Adrenal gland (tissue), 5 donors: ENCODE data around the gene KIF6.

Source experiments
- POLR2A ChIP-seq, 2 donors: fragments of 450-650 bp; IDR thresholded peaks; one replicate each; pipeline ENCODE4 v1.6.1; 2017; ENCODE audit warnings: antibody characterized with exemption in 2 of 2, mild to moderate bottlenecking in 2 of 2, moderate library complexity in 1 of 2
- TF ChIP-seq, protein P1 (sequence below), 6 experiments: fragments of 450-650 bp in 4 of 6; fragments of 200-600 bp in 2 of 6; sonication (generic) in 1 of 6; IDR thresholded peaks; 1 replicate in 5 of 6; 2 replicates in 1 of 6; pipeline versions ENCODE4 v1.5.1 to v1.8.0; 2016 to 2021; ENCODE audit warnings: antibody characterized with exemption in 6 of 6, mild to moderate bottlenecking in 2 of 6, moderate library complexity in 1 of 6
- donor health status: DM: no; HTN: no; CAD: no.

DNA sequence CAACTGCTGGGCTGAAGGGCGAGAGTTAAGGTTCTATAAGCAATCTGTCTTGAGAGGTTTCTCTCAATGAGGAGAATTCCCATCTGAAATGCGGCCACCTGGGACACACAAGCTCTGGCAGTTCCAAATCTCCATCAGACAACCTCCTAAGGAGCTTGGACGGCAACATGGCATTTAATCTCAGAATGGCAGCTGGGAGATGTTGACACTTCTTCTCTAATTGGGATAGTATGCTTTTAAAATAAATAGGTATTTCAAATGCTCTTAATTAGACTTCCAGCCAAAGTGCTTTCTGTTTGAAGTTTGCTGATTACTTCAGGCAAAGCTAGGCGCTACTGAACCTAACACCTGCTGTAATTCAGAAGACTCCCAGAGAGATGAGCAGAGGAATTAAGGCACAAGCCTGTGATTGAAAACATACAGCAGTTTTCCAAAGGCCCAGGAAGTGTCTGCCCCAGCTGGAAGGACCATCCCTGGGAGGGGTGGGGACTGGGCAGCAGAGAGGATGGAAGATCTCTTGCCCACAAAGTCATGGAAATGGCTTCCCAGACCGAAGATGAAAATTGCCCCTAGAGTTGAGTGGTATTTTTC, 343.6 kb downstream of the KIF6 start:
- TF ChIP-seq, protein P1, sequence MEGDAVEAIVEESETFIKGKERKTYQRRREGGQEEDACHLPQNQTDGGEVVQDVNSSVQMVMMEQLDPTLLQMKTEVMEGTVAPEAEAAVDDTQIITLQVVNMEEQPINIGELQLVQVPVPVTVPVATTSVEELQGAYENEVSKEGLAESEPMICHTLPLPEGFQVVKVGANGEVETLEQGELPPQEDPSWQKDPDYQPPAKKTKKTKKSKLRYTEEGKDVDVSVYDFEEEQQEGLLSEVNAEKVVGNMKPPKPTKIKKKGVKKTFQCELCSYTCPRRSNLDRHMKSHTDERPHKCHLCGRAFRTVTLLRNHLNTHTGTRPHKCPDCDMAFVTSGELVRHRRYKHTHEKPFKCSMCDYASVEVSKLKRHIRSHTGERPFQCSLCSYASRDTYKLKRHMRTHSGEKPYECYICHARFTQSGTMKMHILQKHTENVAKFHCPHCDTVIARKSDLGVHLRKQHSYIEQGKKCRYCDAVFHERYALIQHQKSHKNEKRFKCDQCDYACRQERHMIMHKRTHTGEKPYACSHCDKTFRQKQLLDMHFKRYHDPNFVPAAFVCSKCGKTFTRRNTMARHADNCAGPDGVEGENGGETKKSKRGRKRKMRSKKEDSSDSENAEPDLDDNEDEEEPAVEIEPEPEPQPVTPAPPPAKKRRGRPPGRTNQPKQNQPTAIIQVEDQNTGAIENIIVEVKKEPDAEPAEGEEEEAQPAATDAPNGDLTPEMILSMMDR (IDR thresholded peaks at IDR 0.05) = no peak
- no peak for TF ChIP-seq POLR2A (IDR thresholded peaks at IDR 0.05)
